Keratinocyte (primary cell): Measurements from ENCODE around the gene BAHCC1.

Experiments used
- EZH2 ChIP-seq: IDR thresholded peaks from one replicate; pipeline ENCODE4 v1.6.1; 2012; ENCODE audit warnings: inconsistent platforms, mild to moderate bottlenecking, low read length, moderate library complexity
- TF ChIP-seq, protein P1 (sequence below), 3 experiments: IDR thresholded peaks in 1 of 3; conservative IDR thresholded peaks in 1 of 3; optimal IDR thresholded peaks in 1 of 3; 2 replicates in 2 of 3; 3 replicates in 1 of 3; pipeline versions ENCODE3 to v1.5.1; 2011; ENCODE audit warnings: low read length in 3 of 3, mild to moderate bottlenecking in 3 of 3, moderate library complexity in 2 of 3, control low read depth in 1 of 3, inconsistent platforms in 1 of 3; ENCODE audit not compliant: insufficient read depth in 2 of 3; ENCODE audit errors: extremely low read depth in 1 of 3

DNA sequence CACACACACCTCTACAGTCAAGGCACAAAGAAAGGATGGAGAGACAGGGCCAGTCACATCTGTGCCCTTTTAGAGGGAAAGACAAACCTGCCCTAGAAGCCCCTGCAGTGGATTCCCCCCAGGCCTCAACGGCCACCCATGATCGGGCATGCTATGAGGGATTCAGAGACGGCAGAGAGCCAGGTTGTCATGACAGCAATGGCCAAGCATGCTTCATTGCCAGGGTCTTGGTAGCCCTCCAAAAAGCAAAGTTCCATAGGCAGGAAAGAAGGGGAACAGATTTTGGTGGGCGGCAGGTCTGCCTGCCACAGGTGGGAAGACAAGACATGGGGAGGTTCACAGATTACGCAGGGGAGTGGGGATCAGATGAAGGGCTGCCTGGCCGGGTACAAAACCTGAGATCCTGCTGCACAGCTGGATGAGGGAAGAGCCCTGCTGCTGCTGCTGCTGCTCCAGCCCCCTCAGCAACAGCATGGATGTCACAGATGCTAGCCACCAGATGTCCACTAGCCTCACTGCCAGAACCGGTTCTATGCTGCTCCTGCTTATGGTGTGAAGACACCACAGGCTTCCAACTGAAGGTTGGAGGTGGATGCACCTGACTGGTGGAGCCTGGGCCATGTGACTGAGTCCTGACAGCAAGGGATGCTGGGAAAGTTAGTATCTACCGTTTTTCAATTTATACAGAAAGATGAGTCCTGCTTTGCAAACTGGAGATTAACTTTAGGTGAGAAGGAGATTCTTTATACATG lies 99.5 kb downstream of the BAHCC1 start:
- TF ChIP-seq, protein P1, sequence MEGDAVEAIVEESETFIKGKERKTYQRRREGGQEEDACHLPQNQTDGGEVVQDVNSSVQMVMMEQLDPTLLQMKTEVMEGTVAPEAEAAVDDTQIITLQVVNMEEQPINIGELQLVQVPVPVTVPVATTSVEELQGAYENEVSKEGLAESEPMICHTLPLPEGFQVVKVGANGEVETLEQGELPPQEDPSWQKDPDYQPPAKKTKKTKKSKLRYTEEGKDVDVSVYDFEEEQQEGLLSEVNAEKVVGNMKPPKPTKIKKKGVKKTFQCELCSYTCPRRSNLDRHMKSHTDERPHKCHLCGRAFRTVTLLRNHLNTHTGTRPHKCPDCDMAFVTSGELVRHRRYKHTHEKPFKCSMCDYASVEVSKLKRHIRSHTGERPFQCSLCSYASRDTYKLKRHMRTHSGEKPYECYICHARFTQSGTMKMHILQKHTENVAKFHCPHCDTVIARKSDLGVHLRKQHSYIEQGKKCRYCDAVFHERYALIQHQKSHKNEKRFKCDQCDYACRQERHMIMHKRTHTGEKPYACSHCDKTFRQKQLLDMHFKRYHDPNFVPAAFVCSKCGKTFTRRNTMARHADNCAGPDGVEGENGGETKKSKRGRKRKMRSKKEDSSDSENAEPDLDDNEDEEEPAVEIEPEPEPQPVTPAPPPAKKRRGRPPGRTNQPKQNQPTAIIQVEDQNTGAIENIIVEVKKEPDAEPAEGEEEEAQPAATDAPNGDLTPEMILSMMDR (optimal IDR thresholded peaks at IDR 0.05 in 1 of 3, IDR thresholded peaks at IDR 0.05 in 1 of 3, conservative IDR thresholded peaks at IDR 0.05 in 1 of 3; ENCODE audit: extremely low read depth in 1 of 3, insufficient read depth in 2 of 3, low read length in 3 of 3), result no peak
- TF ChIP-seq EZH2, result no peak
